Measurements from ENCODE around the gene NRG3. TPM values are rescaled to one million over a fixed set of nuclear protein-coding genes. Genes with fewer than 3 reads are reported as not detected.
A peak's percentile ranks its signal among the peaks of the same experiment; 100 is the strongest.
"Not testable (repeated sequence)": the region's sequence is repeated elsewhere in the genome, so short reads cannot be mapped to it uniquely, and the experiment has no call there.

NRG3 gene
- total RNA-seq, 1 donor from 2014 or later = 3.2 TPM

GRCh38 chr10:81961451-81962184 lies 86.6 kb downstream of the NRG3 start:
- no peak for DNase-seq

GRCh38 chr10:81963606-81964005 lies 88.6 kb downstream of the NRG3 start:
- DNase-seq = no peak

GRCh38 chr10:81967716-81968115 lies 92.7 kb downstream of the NRG3 start:
- no peak for DNase-seq

GRCh38 chr10:81969136-81969535 lies 94.1 kb downstream of the NRG3 start:
- no peak for DNase-seq

GRCh38 chr10:81978238-81978637 lies 103.2 kb downstream of the NRG3 start:
- peak; percentile 2 for DNase-seq

GRCh38 chr10:81981724-81982123 lies 106.7 kb downstream of the NRG3 start:
- DNase-seq = no peak

- DNase-seq = no peak
Observed at GRCh38 chr10:81984428-81984827, 109.4 kb downstream of the NRG3 start.

GRCh38 chr10:81995254-81995653 lies 120.3 kb downstream of the NRG3 start:
- DNase-seq = no peak

GRCh38 chr10:81996927-81997326 lies 121.9 kb downstream of the NRG3 start:
- DNase-seq = no peak

GRCh38 chr10:82020999-82021398 lies 146.0 kb downstream of the NRG3 start:
- DNase-seq = no peak

GRCh38 chr10:82027711-82028110 lies 152.7 kb downstream of the NRG3 start:
- no peak for DNase-seq

- no peak for DNase-seq
Observed at GRCh38 chr10:82037076-82037475, 162.1 kb downstream of the NRG3 start.

- DNase-seq = no peak
Observed at GRCh38 chr10:82038587-82038986, 163.6 kb downstream of the NRG3 start.

- no peak for DNase-seq
Observed at GRCh38 chr10:82040336-82040735, 165.3 kb downstream of the NRG3 start.

- no peak for DNase-seq
Observed at GRCh38 chr10:82041018-82041417, 166.0 kb downstream of the NRG3 start.

- no peak for DNase-seq
Observed at GRCh38 chr10:82056391-82056790, 181.4 kb downstream of the NRG3 start.

GRCh38 chr10:82067192-82067591 lies 192.2 kb downstream of the NRG3 start:
- not testable (repeated sequence) for DNase-seq

- no peak for DNase-seq
Observed at GRCh38 chr10:82068501-82068900, 193.5 kb downstream of the NRG3 start.

GRCh38 chr10:82071231-82071630 lies 196.2 kb downstream of the NRG3 start:
- no peak for DNase-seq

- DNase-seq = no peak
Observed at GRCh38 chr10:82072124-82072523, 197.1 kb downstream of the NRG3 start.

GRCh38 chr10:82075605-82076004 lies 200.6 kb downstream of the NRG3 start:
- no peak for DNase-seq

- no peak for DNase-seq
Observed at GRCh38 chr10:82084496-82084895, 209.5 kb downstream of the NRG3 start.

GRCh38 chr10:82084904-82085303 lies 209.9 kb downstream of the NRG3 start:
- no peak for DNase-seq

GRCh38 chr10:82089327-82089726 lies 214.3 kb downstream of the NRG3 start:
- DNase-seq = no peak

GRCh38 chr10:82091413-82091812 lies 216.4 kb downstream of the NRG3 start:
- no peak for DNase-seq
